T-helper 2 cell treated with Interferon-gamma antibody and Interleukin-4, amounts not matched to agents 5 μg/mL and 100 μg/mL, for 36 hours (primary cell): Measurements from ENCODE around the gene RIPPLY3.
"Not testable (repeated sequence)": the region's sequence is repeated elsewhere in the genome, so short reads cannot be mapped to it uniquely, and the experiment has no call there.

Experiments
- DNase-seq: peaks from one replicate; pipeline ENCODE4 v3.0.0; 2021; ENCODE audit warnings: low spot score
- H3K27ac Mint-ChIP-seq: one replicate; pipeline ENCODE4 v1.8.0; 2021; ENCODE audit warnings: mild to moderate bottlenecking, mixed read lengths
- H3K27me3 Mint-ChIP-seq: one replicate; pipeline ENCODE4 v1.8.0; 2021; ENCODE audit warnings: low read depth, mixed read lengths
- H3K36me3 Mint-ChIP-seq: one replicate; pipeline ENCODE4 v1.8.0; 2021; ENCODE audit warnings: low read depth, mixed read lengths
- H3K4me1 Mint-ChIP-seq: one replicate; pipeline ENCODE4 v1.8.0; 2021; ENCODE audit warnings: low read depth, mixed read lengths
- H3K4me3 Mint-ChIP-seq: one replicate; pipeline ENCODE4 v1.8.0; 2022; ENCODE audit warnings: mild to moderate bottlenecking, moderate library complexity, mixed read lengths
- H3K9me3 Mint-ChIP-seq: one replicate; pipeline ENCODE4 v1.8.0; 2021; ENCODE audit warnings: mixed read lengths

The RIPPLY3 gene

DNA sequence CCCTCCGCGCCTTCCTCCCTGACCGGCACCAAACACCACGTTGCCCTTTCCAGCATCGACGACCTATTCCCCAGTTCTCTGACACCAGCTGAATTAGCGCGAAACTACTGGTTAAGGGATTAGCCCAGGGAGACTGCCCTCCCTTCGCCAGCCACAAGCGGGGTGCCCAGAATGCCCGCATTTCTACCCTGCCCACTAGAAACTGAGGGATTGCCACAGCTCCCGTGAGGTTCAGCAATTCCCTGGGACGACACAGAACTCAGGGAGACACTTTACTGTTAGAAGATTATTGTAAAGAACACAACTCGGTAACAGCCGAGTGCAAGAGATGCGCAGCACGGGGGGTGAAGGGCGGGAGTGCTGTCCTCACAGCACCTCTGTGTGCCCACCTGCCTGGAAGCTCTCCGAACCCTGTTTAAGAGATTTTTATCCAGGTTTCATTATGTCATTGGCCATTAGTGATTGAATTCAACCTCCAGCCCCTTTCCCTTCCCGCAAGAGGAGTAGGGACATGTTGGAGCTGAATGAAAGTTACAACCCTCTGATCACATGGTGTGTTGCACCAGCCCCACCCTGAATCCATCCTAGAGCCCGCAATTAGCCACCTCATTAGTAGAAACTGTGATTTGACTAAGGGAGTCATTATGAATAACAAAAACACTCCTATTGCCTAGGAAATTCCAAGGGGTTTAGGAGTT lies 15.8 kb upstream of the RIPPLY3 start:
- Mint-ChIP-seq H3K4me1 (peaks cover 27% of the 10 kb centered on the region), H3K27ac (peak overlapping the region; percentile 82), H3K27me3 (no peaks in the 10 kb centered on the region), H3K36me3 (no peaks in the 10 kb centered on the region), H3K9me3 (no peaks in the 10 kb centered on the region), H3K4me3 (peak overlapping the region; percentile 87)
- no peak for DNase-seq

DNA sequence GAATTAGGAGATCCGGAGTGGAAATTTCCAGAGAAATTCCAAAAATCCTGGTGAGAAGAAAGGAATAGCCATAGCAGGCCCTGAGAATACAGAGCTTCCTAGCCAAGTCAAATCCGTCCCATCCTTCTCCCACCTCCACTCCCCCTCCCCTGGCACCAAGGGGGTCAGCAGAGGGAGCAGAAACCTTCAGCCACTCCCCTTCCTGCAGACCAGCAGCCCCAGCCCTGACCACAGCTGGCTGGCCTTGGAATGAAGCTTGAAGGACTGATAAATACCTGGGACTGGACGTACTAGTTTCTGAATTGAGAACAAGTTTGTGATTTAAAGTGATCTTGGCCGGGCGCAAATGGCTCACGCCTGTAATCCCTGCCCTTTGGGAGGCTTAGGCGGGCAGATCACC lies 13.8 kb upstream of the RIPPLY3 start:
- Mint-ChIP-seq H3K4me3 (no peak overlapping the region), H3K27ac (no peak overlapping the region), H3K9me3 (no peaks in the 10 kb centered on the region), H3K4me1 (peaks cover 14% of the 10 kb centered on the region), H3K36me3 (no peaks in the 10 kb centered on the region), H3K27me3 (no peaks in the 10 kb centered on the region)
- no peak for DNase-seq

DNA sequence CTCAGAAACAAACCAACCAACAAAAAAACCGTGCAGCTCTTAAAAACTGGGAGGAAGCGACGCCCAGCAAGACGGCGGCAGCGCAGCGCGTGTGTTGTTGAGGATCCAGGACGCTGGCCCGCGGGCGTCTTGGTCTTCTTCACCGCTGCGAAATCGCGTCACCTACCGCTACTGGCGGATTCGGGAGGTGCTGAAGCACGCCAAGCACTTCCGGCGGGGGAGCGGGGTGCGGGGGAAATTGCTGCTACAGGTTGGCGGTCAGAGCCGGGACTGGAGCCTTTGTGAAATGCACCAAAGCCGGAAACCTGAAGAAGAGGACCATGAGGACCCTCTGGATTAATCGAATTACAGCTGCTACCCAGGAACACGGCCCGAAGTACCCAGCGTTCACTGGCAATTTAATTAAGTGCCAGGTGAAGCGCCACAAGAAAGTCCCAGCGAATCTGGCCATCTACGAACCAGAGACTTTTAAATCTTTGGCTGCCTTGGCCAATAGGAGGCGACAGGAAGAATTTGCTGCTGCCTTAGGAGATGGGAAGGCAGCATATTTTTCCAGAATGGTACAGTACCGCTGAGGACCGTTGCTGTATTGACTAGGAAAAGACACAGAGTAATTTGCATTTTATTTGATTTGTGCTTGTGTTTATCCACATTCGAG lies 11.9 kb upstream of the RIPPLY3 start:
- DNase-seq, result no peak
- Mint-ChIP-seq H3K36me3 (no peaks in the 10 kb centered on the region), H3K27me3 (peaks cover 2% of the 10 kb centered on the region), H3K9me3 (no peaks in the 10 kb centered on the region), H3K4me1 (peaks cover 3% of the 10 kb centered on the region), H3K4me3 (peak overlapping the region; percentile 24), H3K27ac (no peak overlapping the region)

DNA sequence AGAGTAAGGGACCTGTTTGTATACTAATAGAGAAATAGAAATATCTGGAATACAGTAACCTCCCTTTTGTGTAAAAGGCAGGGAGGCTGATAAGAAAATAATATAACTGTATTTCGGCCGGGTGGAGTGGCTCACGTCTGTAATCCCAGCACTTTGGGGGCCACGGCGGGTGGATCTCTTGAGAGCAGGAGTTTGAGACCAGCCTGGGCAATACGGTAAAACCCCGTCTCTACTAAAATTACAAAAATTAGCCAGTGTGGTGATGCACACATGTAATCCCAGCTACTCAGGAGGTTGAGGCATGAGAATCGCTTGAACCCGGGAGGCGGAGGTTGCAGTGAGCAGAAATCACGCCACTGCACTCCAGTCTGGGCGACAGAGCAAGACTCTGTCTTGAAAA lies 11.2 kb upstream of the RIPPLY3 start:
- DNase-seq, H3K27ac Mint-ChIP-seq, H3K9me3 Mint-ChIP-seq, H3K4me1 Mint-ChIP-seq, H3K36me3 Mint-ChIP-seq, H3K27me3 Mint-ChIP-seq, H3K4me3 Mint-ChIP-seq: not testable (repeated sequence)

DNA sequence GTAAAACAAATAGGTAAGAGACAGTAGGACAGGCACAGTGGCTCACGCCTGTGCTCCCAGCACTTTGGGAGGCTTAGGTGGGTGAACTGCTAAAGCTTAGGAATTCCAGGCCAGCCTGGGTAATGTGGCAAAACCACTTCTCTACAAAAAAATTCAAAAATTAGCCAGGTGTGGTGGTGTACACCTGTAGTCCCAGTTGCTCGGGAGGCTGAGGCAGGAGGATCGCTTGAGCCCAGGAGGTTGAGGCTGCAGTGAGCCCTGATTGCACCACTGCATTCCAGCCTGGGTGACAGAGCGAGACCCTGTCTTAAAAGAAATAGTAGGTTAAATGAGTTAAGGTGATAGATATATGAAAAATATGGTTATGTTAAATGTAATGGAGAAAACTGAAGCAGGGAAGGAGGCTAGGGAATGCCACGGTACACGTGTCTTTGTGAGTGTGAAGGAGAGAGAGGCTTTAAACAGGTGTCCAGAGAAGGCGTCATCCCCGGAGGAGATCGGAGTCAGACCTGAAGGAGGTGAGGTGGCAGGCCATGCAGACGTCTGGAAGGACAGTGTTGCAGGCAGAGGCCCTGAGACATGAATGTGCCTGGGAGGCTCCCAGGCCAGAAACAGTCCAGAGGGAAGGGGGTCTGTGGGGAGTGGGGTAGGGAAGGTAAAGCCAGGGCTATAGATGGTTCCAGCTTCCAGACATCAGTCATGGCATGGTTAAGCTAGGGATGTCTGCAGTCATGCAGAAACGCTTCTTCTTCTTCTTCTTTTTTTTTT lies 7.2 kb upstream of the RIPPLY3 start:
- H3K9me3 Mint-ChIP-seq, result no peaks in the 10 kb centered on the region
- peaks cover 2% of the 10 kb centered on the region for H3K27me3 Mint-ChIP-seq
- no peak for DNase-seq
- no peak overlapping the region for H3K4me3 Mint-ChIP-seq
- H3K27ac Mint-ChIP-seq, result no peak overlapping the region
- H3K4me1 Mint-ChIP-seq, result peaks cover 10% of the 10 kb centered on the region
- no peaks in the 10 kb centered on the region for H3K36me3 Mint-ChIP-seq

DNA sequence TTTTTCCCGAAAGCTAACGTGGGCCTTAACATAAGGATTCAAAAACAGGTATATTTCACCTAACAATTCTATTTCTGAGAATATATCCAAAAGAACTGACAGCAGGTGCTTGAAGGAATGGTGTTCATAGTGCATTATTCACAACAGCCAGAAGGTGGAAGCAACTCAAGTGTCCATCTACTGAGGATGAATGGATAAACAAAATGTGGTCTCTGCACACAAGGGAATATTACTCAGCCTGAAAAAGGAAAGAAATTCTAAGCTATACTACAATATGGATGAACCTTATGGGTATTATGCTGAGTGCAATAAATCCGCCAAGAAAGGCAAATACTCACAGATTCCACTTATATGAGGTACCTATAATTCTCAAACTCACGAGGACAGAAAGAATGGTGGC lies 6.1 kb upstream of the RIPPLY3 start:
- no peak for DNase-seq
- Mint-ChIP-seq H3K27me3 (peaks cover 6% of the 10 kb centered on the region), H3K4me3 (no peak overlapping the region), H3K9me3 (no peaks in the 10 kb centered on the region), H3K27ac (no peak overlapping the region), H3K4me1 (peaks cover 10% of the 10 kb centered on the region), H3K36me3 (no peaks in the 10 kb centered on the region)

DNA sequence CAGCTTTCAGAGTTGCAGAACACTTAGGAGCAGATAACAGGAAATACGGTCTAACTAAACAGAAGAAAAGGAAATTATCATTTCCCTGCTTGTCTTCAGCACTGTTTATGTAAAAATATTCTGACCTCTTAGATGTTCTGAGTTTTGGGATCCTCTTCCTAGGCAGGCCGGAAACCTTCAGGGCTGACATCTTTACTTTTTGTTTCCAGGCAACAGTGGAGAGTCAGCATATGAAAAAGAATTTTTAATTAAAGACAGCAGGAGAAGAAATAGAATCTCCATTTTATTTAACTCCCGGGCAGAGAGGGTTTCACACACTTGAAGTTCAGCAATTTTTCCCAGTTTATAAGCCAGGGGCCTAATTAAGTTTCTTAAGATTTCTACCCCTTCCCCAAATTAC lies 5.1 kb upstream of the RIPPLY3 start:
- DNase-seq, result no peak

DNA sequence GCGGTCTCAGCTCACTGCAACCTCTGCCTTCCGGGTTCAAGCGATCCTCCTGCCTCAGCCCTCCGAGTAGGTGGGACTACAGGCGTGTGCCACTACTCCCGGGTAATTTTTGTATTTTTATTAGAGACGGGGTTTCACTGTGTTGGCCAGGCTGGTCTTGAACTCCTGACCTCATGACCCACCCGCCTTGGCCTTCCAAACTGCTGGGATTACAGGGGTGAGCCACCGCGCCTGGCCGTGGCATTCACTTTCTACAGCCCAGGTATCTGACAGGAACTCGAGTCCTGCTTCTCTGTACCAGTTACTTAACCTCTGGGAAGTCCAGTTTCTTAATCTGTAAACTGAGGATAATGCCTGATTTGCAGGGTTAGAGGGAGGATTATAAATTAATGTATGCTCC lies 3.7 kb upstream of the RIPPLY3 start:
- H3K4me3 Mint-ChIP-seq, H3K36me3 Mint-ChIP-seq, H3K27ac Mint-ChIP-seq, H3K9me3 Mint-ChIP-seq, DNase-seq: not testable (repeated sequence)
- Mint-ChIP-seq H3K4me1 (peaks cover 14% of the 10 kb centered on the region), H3K27me3 (peaks cover 16% of the 10 kb centered on the region)

More for the DNA sequence above, 5.1 kb upstream of the RIPPLY3 start:
- H3K27me3 Mint-ChIP-seq, result peaks cover 7% of the 10 kb centered on the region
- H3K9me3 Mint-ChIP-seq, result no peaks in the 10 kb centered on the region
- no peak overlapping the region for H3K4me3 Mint-ChIP-seq
- peaks cover 10% of the 10 kb centered on the region for H3K4me1 Mint-ChIP-seq
- no peak overlapping the region for H3K27ac Mint-ChIP-seq
- no peaks in the 10 kb centered on the region for H3K36me3 Mint-ChIP-seq

DNA sequence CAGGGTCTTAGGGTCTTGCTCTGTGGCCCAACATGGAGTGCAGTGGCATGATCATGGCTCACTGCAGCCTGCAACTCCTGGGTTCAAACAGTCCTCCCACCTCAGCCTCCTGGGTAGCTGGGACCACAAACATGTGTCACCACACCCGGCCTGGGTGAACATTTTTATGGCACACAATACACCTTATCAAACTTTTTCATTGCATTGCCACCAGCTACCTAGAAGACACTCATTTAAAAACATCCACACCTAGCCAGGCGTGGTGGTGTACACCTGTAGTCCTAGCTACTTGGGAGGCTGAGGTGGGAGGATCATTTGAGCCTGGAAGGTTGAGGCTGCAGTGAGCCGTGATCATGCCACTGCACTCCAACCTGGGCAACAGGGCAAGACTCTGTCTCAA lies 2.6 kb upstream of the RIPPLY3 start:
- DNase-seq, H3K9me3 Mint-ChIP-seq, H3K4me3 Mint-ChIP-seq, H3K36me3 Mint-ChIP-seq, H3K27ac Mint-ChIP-seq: not testable (repeated sequence)
- Mint-ChIP-seq H3K27me3 (peaks cover 27% of the 10 kb centered on the region), H3K4me1 (peaks cover 14% of the 10 kb centered on the region)

DNA sequence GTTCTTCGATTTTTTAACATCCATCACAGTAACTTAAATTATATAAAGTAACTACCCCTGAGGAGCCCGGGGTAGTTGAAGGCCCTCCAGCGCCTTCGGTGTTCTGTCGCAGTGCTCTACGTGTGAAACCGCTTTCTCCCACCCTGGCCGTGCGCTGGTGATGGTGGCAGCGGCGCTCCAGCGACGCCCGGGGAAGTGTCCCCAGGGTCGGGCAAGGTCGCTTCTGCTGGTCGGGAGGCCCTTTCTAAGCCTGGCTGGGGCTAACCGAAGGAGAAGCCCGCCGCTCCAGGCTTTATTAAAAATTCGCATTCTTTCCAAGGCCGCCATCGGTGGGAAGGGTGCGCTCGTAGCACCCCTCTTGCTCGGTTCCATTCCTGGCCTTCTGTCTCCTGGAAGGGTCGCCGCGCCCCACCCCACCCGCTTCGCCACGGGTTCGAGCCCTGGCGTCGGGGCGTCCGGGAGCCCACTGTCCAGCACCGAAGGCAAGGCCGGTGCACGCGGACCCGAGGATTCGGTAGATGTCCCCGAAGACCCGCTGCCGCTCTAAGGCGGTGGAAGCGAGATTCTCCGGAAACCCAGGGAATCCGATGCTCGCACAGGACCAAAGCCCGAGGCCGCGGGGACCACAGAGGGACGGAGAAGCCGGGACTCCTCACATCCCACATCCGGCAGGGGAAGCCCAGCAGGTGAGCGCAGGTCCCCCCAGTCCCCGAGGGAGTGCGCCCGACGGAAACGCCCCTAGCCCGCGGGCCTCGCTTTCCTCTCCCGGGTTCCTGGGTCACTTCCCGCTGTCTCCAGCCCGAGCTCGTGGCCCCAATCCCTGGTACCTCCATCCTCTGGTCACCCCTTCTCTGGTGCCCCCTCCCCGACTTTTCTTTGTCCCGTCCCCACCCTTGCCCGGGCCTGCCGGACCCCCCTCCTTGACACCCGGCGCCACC lies 685 bp upstream of the RIPPLY3 start:
- Mint-ChIP-seq H3K4me3 (no peak overlapping the region), H3K27ac (no peak overlapping the region), H3K4me1 (peaks cover 22% of the 10 kb centered on the region), H3K9me3 (no peaks in the 10 kb centered on the region), H3K36me3 (no peaks in the 10 kb centered on the region), H3K27me3 (peaks cover 37% of the 10 kb centered on the region)
- DNase-seq, result no peak

DNA sequence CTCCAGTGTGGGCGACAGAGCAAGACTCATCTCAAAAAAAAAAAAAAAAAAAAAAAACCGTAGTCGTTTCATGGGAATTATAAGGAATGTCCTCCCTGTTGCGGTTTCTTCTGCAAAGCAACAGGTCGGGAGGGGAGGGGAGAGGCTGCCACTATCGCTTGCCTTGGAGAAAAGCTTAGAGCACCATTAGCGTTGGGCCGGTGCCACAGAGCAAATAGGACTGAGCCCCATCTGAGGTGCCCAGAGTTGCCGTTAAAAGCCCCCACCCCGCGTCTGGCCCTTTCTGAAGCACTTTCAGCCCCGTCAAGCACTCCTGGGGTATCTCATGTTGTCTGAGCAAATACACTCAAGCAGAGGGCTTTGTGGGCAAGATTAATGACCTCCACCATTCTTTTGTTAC lies 2.2 kb downstream of the RIPPLY3 start:
- no peak for DNase-seq
- Mint-ChIP-seq H3K27ac (no peak overlapping the region), H3K4me3 (no peak overlapping the region), H3K36me3 (no peaks in the 10 kb centered on the region), H3K9me3 (no peaks in the 10 kb centered on the region), H3K27me3 (peaks cover 48% of the 10 kb centered on the region), H3K4me1 (peaks cover 15% of the 10 kb centered on the region)

DNA sequence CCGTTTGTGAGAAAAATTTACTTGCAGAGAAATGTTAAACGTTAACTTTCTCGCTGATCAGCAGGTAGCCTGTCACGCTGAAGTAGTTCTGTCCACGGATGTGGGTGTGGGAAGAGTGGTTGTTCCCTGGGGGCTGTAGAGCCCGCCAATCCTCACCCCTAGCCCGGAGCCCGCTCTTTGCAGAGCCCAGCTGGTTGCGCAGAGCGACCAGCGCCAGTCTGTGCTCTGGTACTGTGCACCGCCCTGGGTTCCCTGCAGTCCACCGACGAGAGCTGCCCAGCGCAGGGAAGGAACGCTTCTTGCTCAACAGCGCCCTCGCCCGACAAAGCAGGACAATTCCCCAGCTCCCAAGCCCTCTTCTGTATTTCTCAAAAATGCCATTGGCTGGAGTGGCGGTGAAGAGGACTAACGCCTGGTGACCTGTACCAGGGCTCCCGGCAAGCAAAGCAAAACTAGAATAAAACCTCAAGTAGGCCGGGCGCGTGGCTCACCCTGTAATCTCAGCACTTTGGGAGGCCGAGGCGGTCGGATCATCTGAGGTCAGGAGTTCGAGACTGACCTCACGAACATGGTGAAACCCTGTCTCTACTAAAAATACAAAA lies 3.3 kb downstream of the RIPPLY3 start:
- no peaks in the 10 kb centered on the region for H3K36me3 Mint-ChIP-seq
- H3K27me3 Mint-ChIP-seq, result peaks cover 51% of the 10 kb centered on the region
- DNase-seq, result peak; percentile 73
- H3K4me1 Mint-ChIP-seq, result peaks cover 15% of the 10 kb centered on the region
- no peaks in the 10 kb centered on the region for H3K9me3 Mint-ChIP-seq
- H3K4me3 Mint-ChIP-seq, result peak overlapping the region; percentile 78
- no peak overlapping the region for H3K27ac Mint-ChIP-seq

DNA sequence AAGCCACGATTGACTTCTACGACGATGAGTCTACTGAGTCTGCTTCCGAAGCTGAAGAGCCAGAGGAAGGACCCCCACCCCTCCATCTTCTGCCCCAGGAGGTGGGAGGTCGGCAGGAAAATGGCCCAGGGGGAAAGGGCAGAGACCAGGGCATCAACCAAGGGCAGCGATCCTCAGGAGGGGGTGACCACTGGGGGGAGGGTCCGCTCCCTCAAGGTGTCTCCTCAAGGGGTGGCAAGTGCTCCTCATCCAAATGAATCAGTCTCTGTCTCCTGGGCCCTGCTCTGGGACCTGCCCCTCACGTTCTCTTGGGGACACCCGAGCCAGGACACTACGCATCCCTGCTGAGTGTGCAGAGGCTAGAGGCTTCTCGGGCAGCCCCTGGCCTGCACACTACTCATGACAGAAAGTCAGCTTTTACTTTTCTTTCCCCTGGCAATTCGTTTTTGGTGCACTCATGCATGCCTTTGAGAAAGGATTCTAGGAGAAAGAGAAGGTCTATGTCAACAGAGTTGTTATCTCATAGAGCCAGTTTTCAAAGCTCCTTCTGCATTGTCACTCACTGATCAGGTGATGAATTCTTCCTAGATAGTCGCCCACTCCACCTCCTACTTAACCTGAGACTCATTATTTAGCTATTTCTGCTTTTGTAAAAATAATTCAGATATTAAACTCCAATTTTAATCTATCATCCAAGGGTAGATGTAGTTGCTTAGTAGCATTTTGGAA lies 11.6 kb downstream of the RIPPLY3 start:
- H3K9me3 Mint-ChIP-seq, result no peaks in the 10 kb centered on the region
- no peaks in the 10 kb centered on the region for H3K4me1 Mint-ChIP-seq
- no peak overlapping the region for H3K27ac Mint-ChIP-seq
- H3K27me3 Mint-ChIP-seq, result peaks cover 9% of the 10 kb centered on the region
- no peak overlapping the region for H3K4me3 Mint-ChIP-seq
- DNase-seq, result no peak
- no peaks in the 10 kb centered on the region for H3K36me3 Mint-ChIP-seq
